Stimulated activated CD4-positive, alpha-beta T cell treated with anti-CD3 and anti-CD28 coated beads, Interleukin-12 subunit alpha, Interleukin-12 subunit beta, amount 100 ng/mL, for 48 hours (primary cell): ENCODE results near the gene LRP3.

Experiments used
- DNase-seq, 3 donors: peaks; one replicate each; pipeline ENCODE4 v3.0.0-alpha.2; 2020; ENCODE audit warnings: low read depth in 2 of 3, low spot score in 1 of 3

Gene LRP3

GRCh38 chr19:33235269-33235995 is 41.3 kb downstream of the LRP3 start:
- DNase-seq, result peak; percentile 67 to 83 (median 68)

- DNase-seq, result no peak
Measured at GRCh38 chr19:33235996-33236350, 41.8 kb downstream of the LRP3 start.

- DNase-seq, result no peak
Measured at GRCh38 chr19:33236696-33237390, 42.7 kb downstream of the LRP3 start.

GRCh38 chr19:33238481-33239149 is 44.5 kb downstream of the LRP3 start:
- no peak for DNase-seq

- DNase-seq, result no peak
Measured at GRCh38 chr19:33239223-33239975, 45.3 kb downstream of the LRP3 start.

- DNase-seq, result no peak
Measured at GRCh38 chr19:33240181-33240771, 46.1 kb downstream of the LRP3 start.

GRCh38 chr19:33241091-33241529 is 47.0 kb downstream of the LRP3 start:
- DNase-seq, result no peak

- no peak for DNase-seq
Measured at GRCh38 chr19:33241530-33242101, 47.5 kb downstream of the LRP3 start.

GRCh38 chr19:33242131-33242530 is 48.0 kb downstream of the LRP3 start:
- no peak for DNase-seq

- DNase-seq, result no peak
Measured at GRCh38 chr19:33242911-33243310, 48.8 kb downstream of the LRP3 start.

GRCh38 chr19:33245948-33246708 is 52.0 kb downstream of the LRP3 start:
- DNase-seq, result no peak

GRCh38 chr19:33246709-33247440 is 52.7 kb downstream of the LRP3 start:
- DNase-seq, result no peak

- no peak for DNase-seq
Measured at GRCh38 chr19:33247441-33247819, 53.3 kb downstream of the LRP3 start.

- DNase-seq, result no peak
Measured at GRCh38 chr19:33248104-33248503, 54.0 kb downstream of the LRP3 start.

GRCh38 chr19:33248553-33248953 is 54.4 kb downstream of the LRP3 start:
- no peak for DNase-seq

- DNase-seq, result no peak
Measured at GRCh38 chr19:33248954-33249613, 55.0 kb downstream of the LRP3 start.

- no peak for DNase-seq
Measured at GRCh38 chr19:33249740-33250366, 55.7 kb downstream of the LRP3 start.

GRCh38 chr19:33250500-33250899 is 56.4 kb downstream of the LRP3 start:
- DNase-seq, result no peak
